Uterus (tissue), 4 donors: Measurements from ENCODE around the gene KIFAP3. TPM values are rescaled to one million over a fixed set of nuclear protein-coding genes. Genes with fewer than 3 reads are reported as not detected.
"Not testable (repeated sequence)": the region's sequence is repeated elsewhere in the genome, so short reads cannot be mapped to it uniquely, and the experiment has no call there.

ENCODE experiments used
- DNase-seq, 2 donors: peaks; one replicate each; pipeline ENCODE4 v3.0.0-alpha.2; 2019 to 2020
- H3K27ac ChIP-seq, 2 donors: fragments of 200-600 bp; sonication (generic); 1 replicate in 1 of 2; 2 replicates in 1 of 2; pipeline ENCODE4 v1.5.1; 2016 to 2018
- H3K27me3 ChIP-seq, 2 donors: fragments of 200-600 bp; sonication (generic); one replicate each; pipeline ENCODE4 v1.5.1; 2018 to 2019; ENCODE audit warnings: control low read depth in 1 of 2
- H3K36me3 ChIP-seq, 2 donors: fragments of 200-600 bp; sonication (generic); one replicate each; pipeline ENCODE4 v1.5.1; 2019; ENCODE audit warnings: control low read depth in 1 of 2
- H3K4me1 ChIP-seq, 2 donors: fragments of 200-600 bp; sonication (generic); one replicate each; pipeline ENCODE4 v1.5.1; 2018 to 2019; ENCODE audit warnings: control low read depth in 1 of 2
- H3K4me3 ChIP-seq, 2 donors: fragments of 200-600 bp; sonication (generic); 1 replicate in 1 of 2; 2 replicates in 1 of 2; pipeline ENCODE4 v1.5.1; 2018 to 2019; ENCODE audit warnings: mild to moderate bottlenecking in 1 of 2
- H3K9me3 ChIP-seq, 2 donors: fragments of 200-600 bp; sonication (generic); one replicate each; pipeline ENCODE4 v1.5.1; 2019; ENCODE audit warnings: control low read depth in 1 of 2
- POLR2A ChIP-seq, 2 donors: fragments of 450-650 bp; IDR thresholded peaks; one replicate each; pipeline ENCODE4 v1.6.1; 2016; ENCODE audit warnings: antibody characterized with exemption in 2 of 2, mild to moderate bottlenecking in 1 of 2, moderate library complexity in 1 of 2
- intact Hi-C: fragments of 100-400 bp; cut with DNase I; formaldehyde crosslinking; loops from one replicate; pipeline ENCODE4 v1.15.1; 2023; ENCODE audit warnings: low total_unique reads
- total RNA-seq, 4 donors: library from RNA; depleted of rRNA in 3 of 4; stranded (reverse); fragments of >200 nt in 3 of 4; gene quantifications; one replicate each; pipeline versions ENCODE4 v1.1.0 to v1.2.4, GENCODE V29; 2014 to 2023
- TF ChIP-seq, protein P1 (sequence below), 4 experiments: fragments of 200-600 bp in 2 of 4; fragments of 450-650 bp in 2 of 4; sonication (generic) in 2 of 4; IDR thresholded peaks; one replicate each; pipeline ENCODE4 v1.5.1; 2016 to 2019; ENCODE audit warnings: antibody characterized with exemption in 4 of 4, mild to moderate bottlenecking in 2 of 4, moderate library complexity in 1 of 4
- donor health status: DM: yes; HTN: yes; CAD: no.

The KIFAP3 gene
- total RNA-seq: 10 to 100 TPM in 3 of 4 donors, 1 to 10 TPM in 1; 6.1 to 79.0 (median 58.7) TPM

GRCh38 chr1:170074250-170075157 is at the start of gene KIFAP3:
Gene KIFAP3 (minus strand): TSS chr1:170074695. CDS start chr1:170074467, 228 bp downstream.
- H3K27me3 ChIP-seq: no peaks in the 10 kb centered on the region
- peak within 1 kb of the TSS; percentile 72 to 91 for H3K4me3 ChIP-seq
- peaks cover 0 to 6% of the 10 kb centered on the region in 2 donors for H3K9me3 ChIP-seq
- H3K4me1 ChIP-seq: peaks cover 0 to 3% of the 10 kb centered on the region in 2 donors
- peak; percentile 74 to 84 for TF ChIP-seq POLR2A (IDR thresholded peaks at IDR 0.05)
- TF ChIP-seq, protein P1, sequence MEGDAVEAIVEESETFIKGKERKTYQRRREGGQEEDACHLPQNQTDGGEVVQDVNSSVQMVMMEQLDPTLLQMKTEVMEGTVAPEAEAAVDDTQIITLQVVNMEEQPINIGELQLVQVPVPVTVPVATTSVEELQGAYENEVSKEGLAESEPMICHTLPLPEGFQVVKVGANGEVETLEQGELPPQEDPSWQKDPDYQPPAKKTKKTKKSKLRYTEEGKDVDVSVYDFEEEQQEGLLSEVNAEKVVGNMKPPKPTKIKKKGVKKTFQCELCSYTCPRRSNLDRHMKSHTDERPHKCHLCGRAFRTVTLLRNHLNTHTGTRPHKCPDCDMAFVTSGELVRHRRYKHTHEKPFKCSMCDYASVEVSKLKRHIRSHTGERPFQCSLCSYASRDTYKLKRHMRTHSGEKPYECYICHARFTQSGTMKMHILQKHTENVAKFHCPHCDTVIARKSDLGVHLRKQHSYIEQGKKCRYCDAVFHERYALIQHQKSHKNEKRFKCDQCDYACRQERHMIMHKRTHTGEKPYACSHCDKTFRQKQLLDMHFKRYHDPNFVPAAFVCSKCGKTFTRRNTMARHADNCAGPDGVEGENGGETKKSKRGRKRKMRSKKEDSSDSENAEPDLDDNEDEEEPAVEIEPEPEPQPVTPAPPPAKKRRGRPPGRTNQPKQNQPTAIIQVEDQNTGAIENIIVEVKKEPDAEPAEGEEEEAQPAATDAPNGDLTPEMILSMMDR (IDR thresholded peaks at IDR 0.05): peak; percentile 54 to 70 (median 62)
- H3K36me3 ChIP-seq: no peaks in the 10 kb centered on the region
- peak within 1 kb of the TSS; percentile 85 to 89 for H3K27ac ChIP-seq
- DNase-seq: peak; percentile 97
- intact Hi-C loops: no loop called here

DNA sequence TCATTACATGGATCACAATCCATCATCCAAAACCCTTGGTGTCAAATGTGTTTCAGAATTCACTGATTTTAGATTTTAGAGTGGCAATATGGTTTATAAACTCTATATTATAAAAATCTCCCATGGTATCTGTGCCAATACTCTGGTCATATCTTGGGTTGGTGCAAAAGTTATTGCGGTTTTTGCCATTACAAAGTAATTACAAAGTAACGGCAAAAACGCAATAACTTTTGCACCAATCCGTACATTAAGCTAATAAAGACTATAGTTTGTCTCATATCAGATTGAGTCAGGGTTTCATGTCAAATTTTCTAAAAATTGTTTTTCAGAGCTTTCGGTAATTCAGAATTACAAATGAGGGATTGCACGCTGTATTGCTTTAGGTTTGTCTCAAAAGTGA is 47.9 kb upstream of the KIFAP3 start:
- no peak for TF ChIP-seq POLR2A (IDR thresholded peaks at IDR 0.05)
- TF ChIP-seq, protein P1 (IDR thresholded peaks at IDR 0.05): no peak
- DNase-seq: no peak
- Histone ChIP-seq H3K27me3 (no peaks in the 10 kb centered on the region), H3K4me1 (no peaks in the 10 kb centered on the region), H3K36me3 (no peaks in the 10 kb centered on the region), H3K4me3 (no peak overlapping the region), H3K27ac (no peak overlapping the region), H3K9me3 (no peaks in the 10 kb centered on the region)
- intact Hi-C loops: no loop called here

DNA sequence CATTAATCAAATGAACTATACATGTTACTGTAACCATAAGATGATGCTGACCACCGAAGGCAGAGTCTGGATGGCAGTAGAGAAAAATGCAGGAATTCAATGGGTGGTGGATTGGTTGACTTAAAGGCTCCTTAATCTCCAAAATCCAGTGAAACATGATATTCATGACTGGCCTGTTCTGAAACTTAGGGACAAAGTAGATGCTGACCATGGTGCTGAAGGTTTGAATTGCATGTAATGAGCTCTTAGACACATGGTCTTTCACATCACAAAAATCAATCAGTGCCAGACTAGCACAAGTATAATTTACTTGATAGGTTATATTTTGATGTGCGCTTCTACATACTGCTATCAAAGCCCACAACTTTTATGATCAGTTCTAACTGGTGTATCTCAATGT is 40.4 kb upstream of the KIFAP3 start:
- no peaks in the 10 kb centered on the region for H3K27me3 ChIP-seq
- no peaks in the 10 kb centered on the region for H3K36me3 ChIP-seq
- TF ChIP-seq, protein P1 (IDR thresholded peaks at IDR 0.05): no peak
- TF ChIP-seq POLR2A (IDR thresholded peaks at IDR 0.05): no peak
- no peaks in the 10 kb centered on the region for H3K9me3 ChIP-seq
- intact Hi-C loops: no loop called here
- no peak overlapping the region for H3K4me3 ChIP-seq
- DNase-seq: no peak
- H3K4me1 ChIP-seq: no peaks in the 10 kb centered on the region
- H3K27ac ChIP-seq: no peak overlapping the region

GRCh38 chr1:170113140-170113539 is 38.6 kb upstream of the KIFAP3 start:
- H3K27ac ChIP-seq, H3K4me3 ChIP-seq, intact Hi-C loops, H3K36me3 ChIP-seq, H3K9me3 ChIP-seq, H3K4me1 ChIP-seq, DNase-seq, H3K27me3 ChIP-seq: not testable (repeated sequence)

DNA sequence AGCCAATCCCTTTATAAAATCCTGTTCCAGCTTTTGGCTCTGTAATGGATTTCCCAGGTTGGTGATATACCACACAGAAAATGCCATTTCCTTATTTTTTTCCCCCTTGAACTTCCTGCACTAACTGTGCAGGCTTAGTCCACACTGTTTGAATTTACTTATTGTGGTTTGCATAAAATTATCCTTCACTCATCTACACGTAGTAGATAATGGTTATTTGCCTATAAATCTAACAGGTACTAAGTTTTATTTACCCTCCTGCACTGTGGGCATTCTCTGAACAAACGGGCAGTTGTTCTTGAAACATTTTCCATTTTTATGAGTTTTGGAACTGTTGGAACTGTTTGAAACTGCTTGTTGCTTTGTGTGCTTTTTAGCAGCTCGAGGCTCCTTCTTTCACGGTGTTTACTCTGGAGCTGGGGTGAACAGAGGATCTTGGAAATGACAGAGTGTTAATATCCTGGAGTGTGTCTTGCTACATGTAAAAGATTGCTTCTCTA is 23.0 kb upstream of the KIFAP3 start:
- intact Hi-C loops: no loop called here
- TF ChIP-seq, protein P1 (IDR thresholded peaks at IDR 0.05): no peak
- TF ChIP-seq POLR2A (IDR thresholded peaks at IDR 0.05): no peak

More for the DNA sequence above, 23.0 kb upstream of the KIFAP3 start:
- no peak overlapping the region for H3K27ac ChIP-seq
- H3K27me3 ChIP-seq: no peaks in the 10 kb centered on the region
- H3K36me3 ChIP-seq: no peaks in the 10 kb centered on the region
- H3K9me3 ChIP-seq: no peaks in the 10 kb centered on the region
- no peak overlapping the region for H3K4me3 ChIP-seq
- H3K4me1 ChIP-seq: no peaks in the 10 kb centered on the region
- DNase-seq: no peak
